Retinal pigment epithelial cell (primary cell): ENCODE data around the gene MEF2C.

ENCODE experiments used
- DNase-seq: peaks from one replicate; pipeline ENCODE4 v3.0.0-alpha.2; 2010; ENCODE audit warnings: low read depth
- H3K4me3 ChIP-seq: 2 replicates; pipeline ENCODE4 v1.5.1; 2011; ENCODE audit warnings: mild to moderate bottlenecking, low read length, control low read depth, moderate library complexity
- TF ChIP-seq, protein P1 (sequence below): conservative IDR thresholded peaks from 2 replicates; pipeline ENCODE4 v1.5.1; 2011; ENCODE audit warnings: low read depth, low read length, control low read depth, inconsistent platforms

MEF2C gene

DNA sequence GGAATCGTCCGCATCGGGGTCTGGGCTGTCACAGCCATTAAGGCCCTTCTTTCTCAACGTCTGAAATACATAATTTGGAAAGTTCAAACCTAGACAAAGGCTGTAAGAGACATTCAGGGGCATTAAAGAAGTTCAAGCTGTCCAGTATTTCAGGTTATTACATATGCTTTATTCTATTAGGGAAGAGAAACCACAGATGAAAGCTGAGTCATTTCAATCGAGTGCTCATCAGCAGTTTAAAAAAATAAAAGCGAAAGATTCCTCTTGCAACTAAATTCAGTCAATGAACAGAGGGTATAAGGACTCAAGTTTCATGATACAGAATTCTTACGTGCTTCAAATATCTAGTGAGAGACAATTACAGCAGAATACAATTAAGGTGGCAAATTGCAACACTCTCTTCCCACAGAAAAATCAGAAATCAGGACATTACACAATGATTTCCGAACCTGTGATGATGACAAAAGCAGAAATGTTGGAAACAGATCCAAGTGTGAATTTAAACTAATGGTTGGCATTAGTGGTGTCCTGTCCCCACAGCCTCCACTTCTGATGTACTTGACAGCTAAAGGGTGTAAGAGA lies 121.6 kb downstream of the MEF2C start:
- H3K4me3 ChIP-seq = no peak overlapping the region
- TF ChIP-seq, protein P1, sequence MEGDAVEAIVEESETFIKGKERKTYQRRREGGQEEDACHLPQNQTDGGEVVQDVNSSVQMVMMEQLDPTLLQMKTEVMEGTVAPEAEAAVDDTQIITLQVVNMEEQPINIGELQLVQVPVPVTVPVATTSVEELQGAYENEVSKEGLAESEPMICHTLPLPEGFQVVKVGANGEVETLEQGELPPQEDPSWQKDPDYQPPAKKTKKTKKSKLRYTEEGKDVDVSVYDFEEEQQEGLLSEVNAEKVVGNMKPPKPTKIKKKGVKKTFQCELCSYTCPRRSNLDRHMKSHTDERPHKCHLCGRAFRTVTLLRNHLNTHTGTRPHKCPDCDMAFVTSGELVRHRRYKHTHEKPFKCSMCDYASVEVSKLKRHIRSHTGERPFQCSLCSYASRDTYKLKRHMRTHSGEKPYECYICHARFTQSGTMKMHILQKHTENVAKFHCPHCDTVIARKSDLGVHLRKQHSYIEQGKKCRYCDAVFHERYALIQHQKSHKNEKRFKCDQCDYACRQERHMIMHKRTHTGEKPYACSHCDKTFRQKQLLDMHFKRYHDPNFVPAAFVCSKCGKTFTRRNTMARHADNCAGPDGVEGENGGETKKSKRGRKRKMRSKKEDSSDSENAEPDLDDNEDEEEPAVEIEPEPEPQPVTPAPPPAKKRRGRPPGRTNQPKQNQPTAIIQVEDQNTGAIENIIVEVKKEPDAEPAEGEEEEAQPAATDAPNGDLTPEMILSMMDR = no peak
- DNase-seq = no peak

DNA sequence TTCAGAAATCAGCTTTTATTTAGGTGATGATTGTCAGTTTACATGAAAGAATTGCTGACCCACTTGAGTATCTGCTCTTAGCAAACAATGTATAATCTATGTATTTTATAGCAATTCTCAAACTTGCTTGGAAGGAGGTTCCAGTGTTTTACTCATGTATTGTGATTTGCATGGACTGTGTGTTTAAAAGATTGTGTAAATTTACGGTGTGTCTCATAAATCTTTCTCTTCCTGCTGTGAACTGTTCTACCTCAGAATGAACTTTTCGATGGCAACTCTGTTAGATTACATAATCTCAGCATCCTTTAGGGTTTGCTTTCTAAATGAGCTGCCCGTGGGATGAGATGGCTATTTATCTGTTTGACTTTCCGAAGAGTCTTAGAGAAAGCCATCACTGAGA lies 122.5 kb downstream of the MEF2C start:
- no peak overlapping the region for H3K4me3 ChIP-seq
- TF ChIP-seq, protein P1 = no peak
- no peak for DNase-seq

DNA sequence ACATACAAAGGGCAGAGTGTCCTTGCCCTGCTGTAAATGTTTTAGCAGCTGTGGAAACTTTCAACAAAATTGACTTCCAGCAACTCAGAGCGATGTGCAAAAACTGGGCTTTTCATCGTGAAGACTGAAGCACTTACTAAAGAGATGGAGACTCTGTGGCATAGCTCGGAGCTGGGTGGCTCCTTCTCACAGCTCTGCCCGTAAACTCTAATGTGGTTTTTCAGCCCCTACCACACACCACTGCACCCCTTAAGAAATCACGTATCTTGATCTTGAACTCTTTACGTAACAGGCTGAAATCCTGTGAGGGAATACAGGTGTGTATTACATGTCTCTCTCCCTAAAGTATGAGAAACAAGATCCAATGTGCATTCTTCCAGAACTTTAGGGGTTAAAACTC lies 124.4 kb downstream of the MEF2C start:
- H3K4me3 ChIP-seq = no peak overlapping the region
- no peak for DNase-seq
- TF ChIP-seq, protein P1 = no peak

DNA sequence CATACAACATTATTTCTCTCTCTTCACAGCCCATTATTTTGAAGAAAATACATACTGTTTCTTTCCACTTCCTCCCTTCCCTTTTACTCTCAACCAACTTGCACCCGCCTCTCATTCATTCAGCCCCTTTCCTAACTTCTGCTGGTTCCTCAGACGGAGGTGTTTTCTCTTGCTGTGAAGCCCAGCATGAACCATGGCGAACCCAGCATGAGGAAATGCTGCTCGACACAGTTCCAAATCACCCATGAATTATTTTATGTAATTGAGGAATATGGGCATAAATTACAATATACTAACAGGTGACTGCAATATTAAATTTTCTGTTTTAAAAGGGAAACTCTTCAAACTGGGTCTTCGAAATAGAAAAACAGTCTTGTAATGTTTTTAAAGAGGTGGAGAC lies 124.8 kb downstream of the MEF2C start:
- DNase-seq = no peak
- H3K4me3 ChIP-seq = no peak overlapping the region
- TF ChIP-seq, protein P1 = no peak

DNA sequence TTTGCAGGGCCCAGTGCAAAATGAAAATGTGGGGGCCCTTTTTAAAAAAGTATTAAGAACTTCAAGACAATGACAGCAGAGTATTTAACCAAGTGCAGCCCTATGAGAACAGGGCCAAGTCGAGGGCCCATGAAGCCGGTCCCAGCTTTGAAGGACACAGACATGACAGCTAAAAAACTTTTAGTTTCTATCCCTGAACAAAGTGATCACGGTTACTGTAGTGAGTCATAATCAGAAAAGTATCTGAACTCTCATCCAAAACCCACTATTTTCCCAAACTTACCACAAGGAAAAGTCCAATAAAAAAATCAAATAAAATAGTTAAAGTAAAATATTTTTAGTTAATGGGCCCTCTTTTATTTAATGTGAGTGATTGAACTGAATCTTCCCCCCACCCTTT lies 126.0 kb downstream of the MEF2C start:
- H3K4me3 ChIP-seq = no peak overlapping the region
- TF ChIP-seq, protein P1 = no peak

DNA sequence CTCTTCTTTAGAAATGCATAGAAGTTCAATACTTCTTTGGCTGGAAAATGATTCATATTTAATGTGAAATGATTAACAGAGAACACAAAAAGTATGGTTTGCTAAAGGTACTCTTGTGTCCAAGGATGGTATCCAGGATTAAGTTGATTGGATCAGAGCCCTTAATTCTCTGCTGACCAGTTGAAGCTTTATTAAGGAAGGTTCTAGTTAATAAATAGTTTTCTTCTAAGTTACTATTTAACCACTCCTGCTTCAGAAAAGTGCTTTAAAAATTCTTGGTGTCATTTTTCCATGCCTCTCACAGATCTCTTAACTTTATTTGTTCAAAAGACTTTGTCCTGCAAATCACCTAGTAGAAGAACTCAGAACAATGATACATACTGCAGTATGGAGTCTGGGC lies 134.3 kb downstream of the MEF2C start:
- TF ChIP-seq, protein P1 = no peak
- no peak overlapping the region for H3K4me3 ChIP-seq
- DNase-seq = no peak

More for the DNA sequence above, 126.0 kb downstream of the MEF2C start:
- no peak for DNase-seq

DNA sequence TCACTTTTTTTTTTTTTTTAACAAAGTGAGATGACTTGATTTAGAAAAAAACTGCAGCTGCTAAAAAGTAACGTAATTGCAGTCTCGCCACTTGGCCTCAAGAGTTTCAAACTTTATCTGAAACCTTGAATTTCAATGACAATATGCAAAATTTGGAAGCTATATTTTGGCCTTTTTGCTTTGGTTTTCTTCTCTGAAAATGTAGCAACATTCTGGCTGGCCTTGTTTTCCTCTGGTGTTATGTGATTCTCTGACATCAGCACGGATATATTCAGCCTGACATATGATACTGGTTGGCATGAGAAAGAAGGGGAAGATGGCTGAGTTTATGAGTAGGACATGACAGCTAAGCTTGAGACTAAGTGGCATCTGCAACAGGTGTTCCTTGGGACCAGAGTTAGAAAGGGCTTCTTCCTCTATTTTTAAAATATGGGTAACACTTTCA lies 136.5 kb downstream of the MEF2C start:
- H3K4me3 ChIP-seq = no peak overlapping the region
- DNase-seq = no peak
- TF ChIP-seq, protein P1 = no peak
